A549 (cell line): Measurements from ENCODE around the gene PDE4D. TPM values are rescaled to one million over a fixed set of nuclear protein-coding genes. Genes with fewer than 3 reads are reported as not detected.

Source experiments
- ATAC-seq, 2 experiments: fragments of 200-7000 bp in 1 of 2; fragments of >200 bp in 1 of 2; cut with Nextera tagmentation in 1 of 2; cut with Tn5 transposase in 1 of 2; 3 replicates each; pipeline versions ENCODE4 v1.8.0 to v1.9.1; 2018 to 2020; ENCODE audit warnings: mild to moderate bottlenecking in 1 of 2, moderate library complexity in 1 of 2
- CTCF ChIA-PET: fragments of 300-600 bp; sonication (Branson Sonifier 250); formaldehyde crosslinking; extraction: SDS; loops from one replicate; lab custom pipeline; 2021; ENCODE audit warnings: antibody characterized with exemption, inconsistent platforms; lab: Yijun Ruan, JAX
- POLR2A ChIA-PET: fragments of 350-600 bp; formaldehyde crosslinking; extraction: SDS; loops from one replicate; lab custom pipeline; 2021; ENCODE audit warnings: antibody characterized with exemption, inconsistent platforms; lab: Yijun Ruan, JAX
- DNase-seq, 2 experiments: peaks; one replicate each; pipeline versions ENCODE4 v3.0.0 to v3.0.0-alpha.2; 2011 to 2016; ENCODE audit warnings: low read depth in 1 of 2, low spot score in 1 of 2
- FAIRE-seq: peaks from 2 replicates; lab custom pipeline; 2011; peaks lifted over from hg19 to GRCh38; lab: Jason Lieb, UNC
- H3K27ac ChIP-seq, 2 experiments: fragments of >200 bp; sonication (Bioruptor Twin); formaldehyde crosslinking; 3 replicates each; pipeline ENCODE4 v1.5.1; 2016 to 2017
- H3K4me1 ChIP-seq: fragments of >200 bp; sonication (Bioruptor Twin); formaldehyde crosslinking; 3 replicates; pipeline ENCODE4 v1.6.1; 2016
- H3K4me2 ChIP-seq: fragments of >200 bp; sonication (Bioruptor Twin); formaldehyde crosslinking; 3 replicates; pipeline ENCODE4 v1.6.1; 2016
- H3K4me3 ChIP-seq: fragments of >200 bp; sonication (Bioruptor Twin); formaldehyde crosslinking; 3 replicates; pipeline ENCODE4 v1.5.1; 2016
- H3K9me3 ChIP-seq: fragments of >200 bp; sonication (Bioruptor Twin); formaldehyde crosslinking; 3 replicates; pipeline ENCODE4 v1.6.1; 2016
- BCL3 ChIP-seq: fragments of >200 bp; sonication (Bioruptor Twin); formaldehyde crosslinking; IDR thresholded peaks from 3 replicates; pipeline ENCODE4 v1.6.1; 2016
- CBX8 ChIP-seq: fragments of 200-600 bp; sonication (generic); IDR thresholded peaks from 2 replicates; pipeline ENCODE4 v1.6.1; 2016
- CEBPB ChIP-seq, 2 experiments: fragments of >200 bp in 1 of 2; sonication (Bioruptor Twin) in 1 of 2; formaldehyde crosslinking in 1 of 2; IDR thresholded peaks; 2 replicates each; pipeline ENCODE4 v1.6.1; 2012 to 2016
- EHF ChIP-seq: fragments of 250-450 bp; sonication (Bioruptor Pico); IDR thresholded peaks from 2 replicates; pipeline ENCODE4 v1.5.0; 2020; ENCODE audit warnings: mild to moderate bottlenecking
- FOSB ChIP-seq: fragments of 250-450 bp; sonication (Bioruptor Pico); IDR thresholded peaks from 2 replicates; pipeline ENCODE4 v1.5.0; 2020; ENCODE audit warnings: mild to moderate bottlenecking, moderate library complexity
- HES2 ChIP-seq: fragments of >200 bp; sonication (Bioruptor Twin); formaldehyde crosslinking; IDR thresholded peaks from 2 replicates; pipeline ENCODE4 v1.6.1; 2016
- HEYL ChIP-seq: fragments of 250-450 bp; sonication (Bioruptor Pico); IDR thresholded peaks from 2 replicates; pipeline ENCODE4 v1.8.0; 2021; ENCODE audit warnings: mild to moderate bottlenecking, moderate library complexity
- JUN ChIP-seq, 2 experiments: fragments of >200 bp; sonication (Bioruptor Twin); formaldehyde crosslinking; IDR thresholded peaks; 2 replicates in 1 of 2; 3 replicates in 1 of 2; pipeline ENCODE4 v1.6.1; 2016 to 2017
- JUNB ChIP-seq: fragments of >200 bp; sonication (Bioruptor Twin); formaldehyde crosslinking; IDR thresholded peaks from 2 replicates; pipeline ENCODE4 v1.6.1; 2016
- KDM1A ChIP-seq: fragments of 200-600 bp; sonication (generic); IDR thresholded peaks from 2 replicates; pipeline ENCODE4 v1.6.1; 2016; ENCODE audit warnings: low read depth, mild to moderate bottlenecking
- KDM5A ChIP-seq: fragments of 200-600 bp; sonication (generic); IDR thresholded peaks from 2 replicates; pipeline ENCODE4 v1.6.1; 2016; ENCODE audit warnings: antibody characterized with exemption, mild to moderate bottlenecking
- MAFK ChIP-seq: fragments of 450-650 bp; IDR thresholded peaks from 2 replicates; pipeline ENCODE4 v1.6.1; 2014; ENCODE audit not compliant: partially characterized antibody
- NFE2L2 ChIP-seq: fragments of 150-350 bp; conservative IDR thresholded peaks from 2 replicates; pipeline ENCODE4 v1.6.1; 2014; ENCODE audit warnings: low read length
- NPAS2 ChIP-seq: fragments of 250-450 bp; sonication (Bioruptor Pico); IDR thresholded peaks from 2 replicates; pipeline ENCODE4 v1.8.0; 2022; ENCODE audit warnings: mild to moderate bottlenecking, moderate library complexity, borderline replicate concordance
- RFX5 ChIP-seq: fragments of 450-650 bp; IDR thresholded peaks from 2 replicates; pipeline ENCODE4 v1.7.1; 2014; ENCODE audit warnings: antibody characterized with exemption, mild to moderate bottlenecking, moderate library complexity
- TP53 ChIP-seq: fragments of 250-450 bp; sonication (Bioruptor Pico); IDR thresholded peaks from 2 replicates; pipeline ENCODE4 v1.5.0; 2021; ENCODE audit warnings: mild to moderate bottlenecking, moderate library complexity
- ZFP36 ChIP-seq: fragments of 450-650 bp; IDR thresholded peaks from 2 replicates; pipeline ENCODE4 v1.6.1; 2014; ENCODE audit warnings: borderline replicate concordance; ENCODE audit not compliant: partially characterized antibody
- ZSCAN20 ChIP-seq: fragments of 250-450 bp; sonication (Bioruptor Pico); IDR thresholded peaks from 2 replicates; pipeline ENCODE4 v1.8.0; 2022; ENCODE audit warnings: mild to moderate bottlenecking, moderate library complexity
- WGBS: methylation state at CpG from one replicate; pipeline ENCODE4 v1.1.6; 2017; ENCODE audit errors: missing lambda C conversion rate; 5-methylcytosine and 5-hydroxymethylcytosine counted together
- polyA plus RNA-seq, 4 experiments: library from polyadenylated mRNA; depleted of rRNA in 3 of 4; stranded (reverse); fragments of >200 nt; fragmentation: RNase III in 1 of 4; extraction: RNeasy Plus Mini Kit Qiagen cat#74134 plus additional on column Dnase treatment in 1 of 4; gene quantifications; 2 replicates in 3 of 4; 3 replicates in 1 of 4; pipeline ENCODE4 v1.2.3, GENCODE V29; 2011 to 2017
- TF ChIP-seq, protein P1 (sequence below): fragments of 150-350 bp; IDR thresholded peaks from 2 replicates; pipeline ENCODE4 v1.6.1; 2014; ENCODE audit warnings: low read depth, mild to moderate bottlenecking, low read length
- TF ChIP-seq, protein P2 (sequence below): IDR thresholded peaks from 2 replicates; pipeline ENCODE4 v1.6.1; 2012
- TF ChIP-seq, protein P3 (sequence below): fragments of >200 bp; sonication (Bioruptor Twin); formaldehyde crosslinking; IDR thresholded peaks from 3 replicates; pipeline ENCODE4 v1.5.1; 2016

Gene PDE4D
- polyA plus RNA-seq, 2 of the 4 experiments (the other 2 are of a cell fraction), result 74.0 to 213 TPM

DNA sequence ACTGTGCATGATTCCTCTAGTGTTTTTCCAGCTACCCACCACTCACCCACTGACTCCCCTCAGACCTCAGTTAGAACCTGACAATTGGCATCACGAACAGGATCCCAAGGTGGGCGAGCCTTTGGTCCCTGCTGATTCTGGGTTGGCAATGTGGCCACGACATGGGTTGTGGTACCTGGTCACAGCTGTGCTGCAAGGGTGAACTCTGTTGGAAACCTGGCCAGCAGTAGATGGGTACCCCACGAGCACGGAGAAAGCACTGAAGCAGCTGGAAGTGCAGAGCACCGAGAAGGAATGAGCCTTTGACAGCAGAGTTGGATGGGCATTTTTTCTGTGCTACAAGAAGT, 180.1 kb downstream of the PDE4D start:
- peak overlapping the region in 1 of 2 experiments; percentile 47; a peak in 2 of 6 replicates for H3K27ac ChIP-seq
- ChIA-PET POLR2A (no interaction called here), CTCF (interaction anchor here (0.7 to 2.6 kb wide), 2 partner anchors 11 to 333 kb away, joined by 3 to 9 read pairs; no protein-coding TSS in a partner anchor)
- FAIRE-seq (no peak), ATAC-seq (no peak), DNase-seq (no peak)
- TF ChIP-seq ZSCAN20 (CRISPR knock-in tag) (no peak), HEYL (CRISPR knock-in tag) (no peak), CEBPB (IDR thresholded peaks at IDR 0.05) (no peak), BCL3 (no peak), NPAS2 (CRISPR knock-in tag) (no peak), HES2 (no peak), JUNB (no peak), KDM5A (no peak), CBX8 (no peak), ZFP36 (no peak), KDM1A (no peak), EHF (CRISPR knock-in tag) (no peak)
- TF ChIP-seq, protein P1, sequence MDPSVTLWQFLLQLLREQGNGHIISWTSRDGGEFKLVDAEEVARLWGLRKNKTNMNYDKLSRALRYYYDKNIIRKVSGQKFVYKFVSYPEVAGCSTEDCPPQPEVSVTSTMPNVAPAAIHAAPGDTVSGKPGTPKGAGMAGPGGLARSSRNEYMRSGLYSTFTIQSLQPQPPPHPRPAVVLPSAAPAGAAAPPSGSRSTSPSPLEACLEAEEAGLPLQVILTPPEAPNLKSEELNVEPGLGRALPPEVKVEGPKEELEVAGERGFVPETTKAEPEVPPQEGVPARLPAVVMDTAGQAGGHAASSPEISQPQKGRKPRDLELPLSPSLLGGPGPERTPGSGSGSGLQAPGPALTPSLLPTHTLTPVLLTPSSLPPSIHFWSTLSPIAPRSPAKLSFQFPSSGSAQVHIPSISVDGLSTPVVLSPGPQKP, result no peak
- TF ChIP-seq, protein P2, sequence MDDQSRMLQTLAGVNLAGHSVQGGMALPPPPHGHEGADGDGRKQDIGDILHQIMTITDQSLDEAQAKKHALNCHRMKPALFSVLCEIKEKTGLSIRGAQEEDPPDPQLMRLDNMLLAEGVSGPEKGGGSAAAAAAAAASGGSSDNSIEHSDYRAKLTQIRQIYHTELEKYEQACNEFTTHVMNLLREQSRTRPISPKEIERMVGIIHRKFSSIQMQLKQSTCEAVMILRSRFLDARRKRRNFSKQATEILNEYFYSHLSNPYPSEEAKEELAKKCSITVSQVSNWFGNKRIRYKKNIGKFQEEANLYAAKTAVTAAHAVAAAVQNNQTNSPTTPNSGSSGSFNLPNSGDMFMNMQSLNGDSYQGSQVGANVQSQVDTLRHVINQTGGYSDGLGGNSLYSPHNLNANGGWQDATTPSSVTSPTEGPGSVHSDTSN, result no peak
- peaks cover 14% of the 10 kb centered on the region for H3K9me3 ChIP-seq
- H3K4me1 ChIP-seq, result peaks cover 29% of the 10 kb centered on the region
- H3K4me2 ChIP-seq, result no peak overlapping the region
- WGBS, result 85% methylated on average over 5 of the region's 6 CpGs
- no peak overlapping the region for H3K4me3 ChIP-seq

DNA sequence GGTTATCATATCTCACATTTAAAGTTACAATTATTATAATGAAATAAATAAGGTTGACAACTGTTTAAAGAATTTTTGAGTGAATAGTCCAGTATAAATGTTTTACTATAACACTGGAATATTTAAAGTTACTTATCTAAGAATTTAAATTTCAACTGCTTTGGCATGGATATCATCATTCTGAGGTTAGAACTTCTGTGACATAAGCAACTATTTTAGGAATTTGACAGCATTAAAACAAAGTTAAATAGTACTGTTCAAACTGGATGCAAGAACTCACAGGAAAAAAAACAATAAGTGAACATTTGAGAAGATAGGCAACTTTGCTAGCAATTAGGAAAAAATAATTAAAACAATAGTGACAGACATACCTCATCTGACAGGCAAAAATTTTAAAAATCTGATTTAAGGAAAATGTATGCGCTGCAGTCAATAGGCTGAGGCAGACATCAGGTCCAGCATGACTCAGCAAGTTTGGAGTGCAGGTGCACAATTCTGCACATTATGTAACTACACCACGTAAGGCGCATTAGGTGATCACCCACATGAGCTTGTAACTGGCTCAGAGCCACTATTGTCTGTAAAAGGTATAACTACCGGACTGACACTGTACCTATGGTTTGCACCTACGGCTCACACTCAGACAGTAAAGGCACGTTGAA, 180.6 kb downstream of the PDE4D start:
- Histone ChIP-seq H3K27ac (peak overlapping the region in 1 of 2 experiments; percentile 47; a peak in 2 of 6 replicates), H3K4me3 (no peak overlapping the region), H3K4me1 (peaks cover 29% of the 10 kb centered on the region), H3K9me3 (peaks cover 14% of the 10 kb centered on the region), H3K4me2 (no peak overlapping the region)
- TF ChIP-seq JUNB (no peak), ZFP36 (peak; percentile 34), TP53 (CRISPR knock-in tag) (no peak), MAFK (peak; percentile 91), RFX5 (no peak), FOSB (CRISPR knock-in tag) (no peak), ZSCAN20 (CRISPR knock-in tag) (no peak), JUN (IDR thresholded peaks at IDR 0.05) (no peak), NFE2L2 (peak; percentile 96), NPAS2 (CRISPR knock-in tag) (no peak)
- TF ChIP-seq, protein P3, sequence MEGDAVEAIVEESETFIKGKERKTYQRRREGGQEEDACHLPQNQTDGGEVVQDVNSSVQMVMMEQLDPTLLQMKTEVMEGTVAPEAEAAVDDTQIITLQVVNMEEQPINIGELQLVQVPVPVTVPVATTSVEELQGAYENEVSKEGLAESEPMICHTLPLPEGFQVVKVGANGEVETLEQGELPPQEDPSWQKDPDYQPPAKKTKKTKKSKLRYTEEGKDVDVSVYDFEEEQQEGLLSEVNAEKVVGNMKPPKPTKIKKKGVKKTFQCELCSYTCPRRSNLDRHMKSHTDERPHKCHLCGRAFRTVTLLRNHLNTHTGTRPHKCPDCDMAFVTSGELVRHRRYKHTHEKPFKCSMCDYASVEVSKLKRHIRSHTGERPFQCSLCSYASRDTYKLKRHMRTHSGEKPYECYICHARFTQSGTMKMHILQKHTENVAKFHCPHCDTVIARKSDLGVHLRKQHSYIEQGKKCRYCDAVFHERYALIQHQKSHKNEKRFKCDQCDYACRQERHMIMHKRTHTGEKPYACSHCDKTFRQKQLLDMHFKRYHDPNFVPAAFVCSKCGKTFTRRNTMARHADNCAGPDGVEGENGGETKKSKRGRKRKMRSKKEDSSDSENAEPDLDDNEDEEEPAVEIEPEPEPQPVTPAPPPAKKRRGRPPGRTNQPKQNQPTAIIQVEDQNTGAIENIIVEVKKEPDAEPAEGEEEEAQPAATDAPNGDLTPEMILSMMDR, result no peak
- POLR2A ChIA-PET, result no interaction called here
- DNase-seq (peak in 1 of 2 experiments; percentile 67), ATAC-seq (no peak), FAIRE-seq (no peak)
- CTCF ChIA-PET, result interaction anchor here (0.7 to 2.6 kb wide), 2 partner anchors 11 to 332 kb away, joined by 3 to 9 read pairs; no protein-coding TSS in a partner anchor
- WGBS, result 95% methylated on average over 6 of the region's 6 CpGs
